ENCODE measurements around the gene XPO6. TPM values are rescaled to one million over a fixed set of nuclear protein-coding genes. Genes with fewer than 3 reads are reported as not detected.

Gene XPO6
- total and polyA plus RNA-seq, 2 of the 13 experiments (the other 11 are each of a cell fraction or from before 2014, with no cell fraction given), result 109 to 129 TPM

DNA sequence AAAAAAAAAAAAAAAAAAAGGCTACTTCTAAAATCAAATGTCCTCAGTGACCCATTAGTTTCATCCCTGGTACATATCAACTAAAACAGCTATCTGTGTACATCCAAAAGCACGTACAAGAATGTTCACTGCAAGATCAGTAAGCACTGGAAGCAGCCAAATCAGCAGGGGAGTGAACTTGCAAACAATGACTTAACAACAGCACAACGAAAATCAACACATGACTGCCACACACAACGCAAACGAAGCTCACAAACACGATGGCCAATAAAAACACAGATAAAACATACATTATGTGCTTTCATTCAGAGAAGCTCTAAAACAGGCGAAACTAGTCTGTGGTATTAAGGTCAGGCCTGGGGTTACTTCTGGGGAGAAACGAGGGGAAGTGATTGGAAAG lies 60.6 kb downstream of the XPO6 start (continued):
- TF ChIP-seq ZMAT5 (CRISPR knock-in tag; IDR thresholded peaks at IDR 0.05; ENCODE audit: borderline replicate concordance, low read depth), result no peak
- no peak for TF ChIP-seq SRSF4 (IDR thresholded peaks at IDR 0.05; ENCODE audit: low read depth, low read length, poor library complexity, severe bottlenecking)
- no peak for TF ChIP-seq ZNF550 (CRISPR knock-in tag; IDR thresholded peaks at IDR 0.05; ENCODE audit: borderline replicate concordance)
- no peak for TF ChIP-seq ATM (IDR thresholded peaks at IDR 0.05; ENCODE audit: borderline replicate concordance)

GRCh38 chr16:28149011-28149888 lies 62.5 kb downstream of the XPO6 start:
- H3K4me3 ChIP-seq (replicated peaks in 1 of 3; ENCODE audit: insufficient read depth in 1 of 3, low read depth in 2 of 3, low read length in 3 of 3), result no peak overlapping the region
- no peak overlapping the region for H3K27ac ChIP-seq (ENCODE audit: extremely low read length, insufficient read depth, low read length)
- BruUV-seq (replicated peaks), result no TSS peak
- H3K9ac ChIP-seq (ENCODE audit: insufficient read depth, low read depth, low read length), result no peak overlapping the region
- ATAC-seq (no peak), DNase-seq (ENCODE audit: low spot score) (no peak), FAIRE-seq (no peak)
- WGBS (ENCODE audit: low lambda C conversion rate), result 96% methylated on average over 12 of the region's 12 CpGs
- ChIA-PET POLR2A (no interaction called here), CTCF (ENCODE audit: low intra/inter-chr PET ratio, low total read pairs) (no interaction called here)
- intact Hi-C loops (cut with micrococcal nuclease; ENCODE audit: unreplicated experiment), result no loop called here
- in situ Hi-C loops (cut with HindIII; ENCODE audit: extremely low pct_ligation_motif_present, low pct_unique_long_range_greater_than_20kb), result no loop called here
- H4K20me1 ChIP-seq (ENCODE audit: insufficient read depth, low read length), result no peaks in the 10 kb centered on the region
- H2AFZ ChIP-seq (ENCODE audit: low read length), result no peak overlapping the region
- H3K27me3 ChIP-seq (ENCODE audit: control insufficient read depth in 1 of 2, insufficient read depth in 2 of 2, low read length in 2 of 2), result no peaks in the 10 kb centered on the region
- no peak overlapping the region for H3K4me2 ChIP-seq (ENCODE audit: low read depth, low read length)
- no peaks in the 10 kb centered on the region for H3K79me2 ChIP-seq (ENCODE audit: insufficient read depth, low read length)
- H3K9me3 ChIP-seq (ENCODE audit: low read length), result no peaks in the 10 kb centered on the region
- H3K4me1 ChIP-seq (ENCODE audit: insufficient read depth, low read length), result no peaks in the 10 kb centered on the region
- TF ChIP-seq CEBPB (IDR thresholded peaks at IDR 0.05; ENCODE audit: borderline replicate concordance, low read depth, low read length) (peak; percentile 83), HIVEP1 (CRISPR knock-in tag; IDR thresholded peaks at IDR 0.05) (no peak), EP300 (IDR thresholded peaks at IDR 0.05; ENCODE audit: low read depth in 2 of 2, low read length in 2 of 2) (no peak), EP300 (CRISPR knock-in tag; IDR thresholded peaks at IDR 0.05; ENCODE audit: borderline replicate concordance) (no peak), ZNF264 (CRISPR knock-in tag; IDR thresholded peaks at IDR 0.05) (no peak), ZNF572 (CRISPR knock-in tag; IDR thresholded peaks at IDR 0.05) (no peak), CREB1 (IDR thresholded peaks at IDR 0.05) (0 out of 2 replicates have a peak, but pooled peaks have one; percentile 20), CREB1 (CRISPR knock-in tag; IDR thresholded peaks at IDR 0.05) (no peak), ATF7 (IDR thresholded peaks at IDR 0.05) (peak; percentile 81), ATF7 (CRISPR knock-in tag; IDR thresholded peaks at IDR 0.05) (no peak), SALL2 (CRISPR knock-in tag; IDR thresholded peaks at IDR 0.05) (no peak), CEBPG (CRISPR knock-in tag; IDR thresholded peaks at IDR 0.05) (0 out of 2 replicates have a peak, but pooled peaks have one; percentile 25)
- peaks cover 32 to 85% of the 10 kb centered on the region in 2 experiments for H3K36me3 ChIP-seq (replicated peaks in 1 of 2; ENCODE audit: control insufficient read depth in 1 of 2, insufficient read depth in 2 of 2, low read length in 2 of 2)
